ENCODE results near the gene GNA12. TPM values are rescaled to one million over a fixed set of nuclear protein-coding genes. Genes with fewer than 3 reads are reported as not detected.
"Not testable (repeated sequence)": the region's sequence is repeated elsewhere in the genome, so short reads cannot be mapped to it uniquely, and the experiment has no call there.

GNA12 gene
- total RNA-seq, 1 experiment from 2014 or later, result 6.3 TPM

- DNase-seq (ENCODE audit: low read depth), result no peak
These were observed 114.8 kb downstream of the GNA12 start for GRCh38 chr7:2729031-2729892.

GRCh38 chr7:2728316-2729030, 115.6 kb downstream of the GNA12 start:
- no peak for DNase-seq (ENCODE audit: low read depth)

DNA sequence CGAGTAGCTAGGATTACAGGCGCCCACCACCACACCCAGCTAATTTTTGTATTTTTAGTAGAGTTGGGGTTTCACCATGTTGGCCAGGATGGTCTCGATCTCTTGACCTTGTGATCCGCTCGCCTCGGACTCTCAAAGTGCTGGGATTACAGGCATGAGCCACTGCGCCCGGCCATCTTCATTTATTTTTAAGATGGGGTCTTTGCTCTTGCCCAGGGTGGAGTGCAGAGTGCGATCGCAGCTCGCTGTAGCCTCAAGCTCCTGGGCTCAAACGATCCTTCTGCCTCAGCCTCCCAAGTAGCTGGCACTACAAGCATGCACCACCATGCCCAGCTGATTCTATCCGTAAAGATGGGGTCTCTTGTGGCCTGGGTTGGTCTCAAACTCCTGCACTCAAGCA, 116.9 kb downstream of the GNA12 start:
- DNase-seq (ENCODE audit: low read depth), result not testable (repeated sequence)

DNA sequence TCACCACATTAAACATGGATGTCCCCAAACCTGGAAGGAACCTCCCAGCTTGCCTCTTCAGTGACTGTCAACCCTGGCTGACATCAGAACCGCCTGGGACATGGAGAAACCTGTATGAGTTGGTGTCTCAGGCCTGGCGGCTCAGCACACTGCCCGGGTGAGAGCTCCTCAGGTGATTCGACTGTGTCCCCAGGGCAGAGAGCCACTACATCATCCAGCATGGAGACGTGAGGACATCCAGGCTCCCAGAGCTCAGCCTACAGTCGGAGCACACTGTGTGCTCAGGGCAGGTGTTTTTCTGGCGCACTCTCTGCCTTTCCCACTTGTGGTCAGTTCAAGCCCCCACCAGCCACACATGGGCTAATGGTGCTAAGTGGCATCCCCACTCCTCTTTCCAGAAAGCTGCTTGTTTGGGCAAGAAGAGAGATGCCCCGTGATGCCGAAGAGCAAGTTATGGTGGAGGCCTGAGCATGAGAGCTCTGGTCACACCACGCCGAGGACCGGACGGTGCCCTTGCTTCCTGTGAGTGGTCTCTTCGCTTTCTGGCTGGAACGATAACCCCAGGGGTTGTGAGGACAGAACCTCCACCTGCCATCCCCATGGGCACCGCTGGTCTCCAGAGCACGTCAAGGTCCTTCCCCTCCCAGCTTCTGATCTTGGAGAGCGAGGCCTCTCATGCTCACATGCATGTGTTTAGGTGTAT, 117.6 kb downstream of the GNA12 start:
- no peak for DNase-seq (ENCODE audit: low read depth)

DNA sequence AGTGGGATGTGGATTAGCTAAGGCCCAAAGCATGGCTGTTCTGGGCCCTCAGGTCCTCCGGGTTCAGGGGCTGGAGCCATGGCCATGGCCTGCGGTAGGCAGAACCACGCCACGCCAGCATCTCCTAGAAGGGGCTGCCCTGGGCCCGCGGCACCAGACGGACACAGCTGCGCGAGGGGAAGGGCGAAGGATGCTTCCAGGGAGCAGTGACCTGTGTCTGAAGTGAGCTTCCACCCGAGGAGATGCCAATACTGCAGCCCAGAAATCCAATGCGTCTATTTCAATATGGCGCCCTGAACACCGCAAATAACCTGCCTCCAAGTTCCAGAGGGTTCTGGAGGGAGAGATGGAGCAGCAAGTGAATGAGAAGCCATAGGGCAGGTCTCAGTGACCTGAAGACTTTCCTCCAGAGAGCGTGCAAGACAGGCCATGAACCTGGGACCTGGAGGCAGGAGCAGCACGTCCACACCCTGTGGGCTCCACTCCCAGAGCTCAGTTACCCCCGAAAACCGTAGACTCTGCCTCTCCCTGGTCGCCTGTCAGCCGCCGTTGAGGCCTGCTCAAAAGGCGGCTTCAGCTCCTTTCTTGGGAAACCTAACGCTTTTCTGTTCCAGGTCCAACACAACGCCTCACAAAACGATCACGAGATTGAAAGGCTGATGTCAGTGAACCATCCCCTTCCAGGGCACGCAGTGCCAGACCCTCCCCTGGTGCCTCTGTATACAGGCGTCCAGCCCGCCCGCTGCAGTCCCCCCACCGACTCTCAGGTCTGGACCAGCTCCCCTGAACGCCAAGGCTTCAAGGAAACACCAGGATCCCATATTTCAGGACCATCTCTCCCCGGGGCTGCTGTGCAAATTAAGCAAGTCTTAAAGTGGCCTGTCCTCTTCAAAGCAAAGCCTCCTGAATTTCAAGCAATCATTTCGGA, 118.7 kb downstream of the GNA12 start:
- DNase-seq (ENCODE audit: low read depth), result no peak

DNA sequence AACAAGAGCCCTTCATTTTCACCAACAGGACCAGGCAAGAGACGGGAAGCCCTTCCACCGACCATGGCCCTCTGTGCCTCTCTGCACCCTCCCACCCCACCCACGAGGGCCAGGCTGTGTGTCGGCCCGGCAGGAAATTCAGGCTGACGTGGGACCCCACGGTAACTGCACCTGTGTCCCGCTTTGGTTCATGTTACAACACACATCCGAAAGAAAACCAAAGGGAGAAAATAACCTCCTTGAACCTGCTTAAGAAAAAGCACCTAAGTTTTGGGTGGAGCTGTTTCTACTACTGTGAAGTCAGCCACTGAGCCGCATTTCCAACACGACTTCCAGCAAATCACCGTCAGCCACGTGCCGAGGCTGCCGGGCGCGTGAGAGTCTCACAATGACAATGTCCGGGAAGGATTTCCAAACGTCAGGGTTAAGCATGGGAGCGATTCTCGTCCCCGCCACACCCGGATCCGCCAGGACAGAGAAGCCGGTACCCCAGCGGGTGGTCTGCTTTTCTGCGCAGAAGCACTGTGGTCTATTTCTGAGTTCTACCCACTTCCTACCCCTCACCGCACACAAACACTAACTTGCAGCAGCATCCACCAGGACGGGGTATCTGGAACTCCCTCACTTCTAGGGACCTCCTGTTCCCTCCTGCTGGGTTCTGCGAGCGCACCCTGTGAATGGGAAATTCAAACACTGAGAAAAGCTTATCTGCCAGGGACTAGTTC, 119.5 kb downstream of the GNA12 start:
- DNase-seq (ENCODE audit: low read depth), result no peak

DNA sequence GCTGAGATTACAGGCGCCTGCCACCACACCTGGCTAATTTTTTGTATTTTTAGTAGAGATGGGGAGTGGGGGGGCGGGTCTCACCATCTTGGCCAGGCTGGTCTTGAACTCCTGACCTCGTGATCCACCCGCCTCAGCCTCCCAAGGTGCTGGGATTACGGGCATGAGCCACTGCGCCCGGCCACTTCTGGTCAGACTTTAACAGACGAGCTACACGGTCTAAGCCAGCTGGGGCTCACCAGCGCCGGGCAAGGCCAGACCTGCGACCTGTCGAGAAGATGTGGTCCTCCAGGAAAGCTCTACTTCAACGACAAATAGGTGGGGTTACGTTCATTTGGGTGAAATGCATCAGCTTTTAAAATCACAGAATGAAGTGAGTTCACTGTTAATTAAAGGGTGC, 120.1 kb downstream of the GNA12 start:
- DNase-seq (ENCODE audit: low read depth), result not testable (repeated sequence)

DNA sequence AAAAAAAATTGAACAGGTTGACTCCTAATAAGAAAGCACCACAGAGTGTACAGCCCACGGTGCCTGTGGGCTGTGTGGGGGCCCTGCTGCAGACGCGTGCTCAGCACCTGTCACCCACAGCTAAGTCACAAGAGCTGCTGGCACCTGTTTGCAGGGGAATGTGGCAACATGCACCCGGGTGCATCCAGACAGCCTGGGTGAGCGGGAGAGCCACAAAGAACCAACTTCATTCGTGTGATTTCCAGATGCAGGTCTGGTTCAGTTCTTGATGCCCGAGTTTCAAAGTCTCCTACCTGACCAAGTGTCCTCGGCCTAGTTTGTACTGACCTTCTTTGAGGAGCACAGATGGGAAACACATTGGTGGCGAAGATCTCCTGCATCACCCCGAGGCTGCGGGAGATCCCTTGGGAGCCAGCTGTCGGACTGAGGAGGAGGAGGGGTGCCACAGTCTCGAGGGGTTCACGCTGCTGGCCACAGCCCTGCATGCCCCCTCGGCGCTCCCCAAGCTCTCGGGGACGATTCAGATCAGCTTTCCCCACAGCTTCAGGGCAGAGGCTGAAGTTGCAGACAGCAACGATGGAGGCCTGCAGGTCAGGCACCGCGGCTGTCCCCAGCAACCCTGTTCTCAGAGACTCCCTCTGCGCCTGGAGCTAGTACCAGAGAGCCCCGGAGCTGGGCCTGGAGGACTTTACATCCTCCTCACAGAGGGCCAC, 120.8 kb downstream of the GNA12 start:
- DNase-seq (ENCODE audit: low read depth), result no peak

GRCh38 chr7:2722591-2722990, 121.5 kb downstream of the GNA12 start:
- DNase-seq (ENCODE audit: low read depth), result no peak

GRCh38 chr7:2721842-2722241, 122.3 kb downstream of the GNA12 start:
- DNase-seq (ENCODE audit: low read depth), result no peak

GRCh38 chr7:2720024-2720423, 124.1 kb downstream of the GNA12 start:
- no peak for DNase-seq (ENCODE audit: low read depth)

DNA sequence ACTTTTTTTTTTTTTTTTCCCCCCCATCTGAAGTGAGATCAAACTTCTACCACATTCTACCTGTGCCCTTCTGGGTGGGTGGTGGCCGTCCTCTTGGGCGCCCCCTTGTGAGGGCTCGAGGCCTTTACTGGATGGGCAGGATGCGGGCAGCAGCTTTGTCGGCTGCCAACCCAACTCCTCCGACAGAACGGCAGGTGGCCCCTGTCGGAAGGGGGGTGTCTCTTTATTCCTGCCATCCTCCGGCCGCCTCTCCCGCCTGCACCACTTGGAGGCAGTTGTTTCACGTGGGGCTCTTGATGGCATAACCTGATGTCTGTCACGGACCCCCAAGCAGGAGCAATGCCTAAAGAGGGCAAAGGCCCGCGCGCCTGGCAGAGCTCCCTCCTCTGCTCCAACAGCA, 125.1 kb downstream of the GNA12 start:
- peak; percentile 60 for DNase-seq (ENCODE audit: low read depth)

- DNase-seq (ENCODE audit: low read depth), result no peak
These were observed 125.7 kb downstream of the GNA12 start for GRCh38 chr7:2718296-2718965.

DNA sequence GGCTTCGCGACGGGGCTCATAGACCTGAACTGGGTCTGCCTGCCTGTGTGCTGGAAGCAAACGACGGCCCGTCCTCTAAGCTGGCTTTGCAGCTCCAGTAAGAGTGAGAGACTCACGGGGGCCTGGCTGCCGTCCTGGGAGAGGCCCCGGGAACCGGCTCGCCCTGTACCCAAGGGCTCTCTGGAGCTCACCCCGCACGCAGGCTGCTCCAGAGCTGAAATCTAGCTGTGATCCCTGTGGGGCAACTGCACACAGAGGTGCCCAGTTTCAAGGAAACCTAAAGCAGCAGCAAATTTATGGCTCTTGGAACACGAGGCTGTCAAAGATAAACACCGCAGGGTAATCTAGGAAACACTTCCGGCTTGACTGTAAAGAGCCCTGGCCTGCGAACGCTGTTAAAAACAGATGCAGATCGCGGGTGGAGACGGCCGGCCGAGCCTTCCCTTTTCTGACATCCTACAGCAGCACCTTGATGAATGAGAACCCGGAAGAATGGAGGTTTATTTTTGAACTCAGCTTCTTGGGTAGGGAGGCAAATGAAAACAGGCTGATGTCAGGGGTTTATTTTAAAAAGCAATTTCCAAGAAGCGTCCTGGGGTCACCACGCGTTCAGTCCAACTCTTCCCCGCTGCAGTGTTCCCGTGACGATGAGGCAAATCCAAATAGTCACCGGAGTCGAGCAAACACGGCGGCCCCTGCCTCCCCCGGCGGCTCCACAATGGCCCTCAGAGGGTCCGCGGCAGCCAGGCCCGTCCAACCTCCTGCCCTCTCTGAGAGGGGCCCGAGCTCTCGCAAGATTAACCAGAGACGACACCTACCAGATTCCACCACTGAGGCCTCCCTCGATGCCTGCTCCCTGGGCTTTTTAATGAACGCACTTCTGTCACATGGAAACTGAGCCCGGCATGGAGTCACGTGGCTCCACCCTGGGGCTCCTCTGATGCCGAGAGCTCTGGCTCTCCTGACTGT, 126.5 kb downstream of the GNA12 start:
- no peak for DNase-seq (ENCODE audit: low read depth)

GRCh38 chr7:2716906-2717292, 127.2 kb downstream of the GNA12 start:
- no peak for DNase-seq (ENCODE audit: low read depth)

- DNase-seq (ENCODE audit: low read depth), result no peak
These were observed 127.6 kb downstream of the GNA12 start for GRCh38 chr7:2716488-2716887.

- DNase-seq (ENCODE audit: low read depth), result no peak
These were observed 128.5 kb downstream of the GNA12 start for GRCh38 chr7:2715341-2716231.

Measured in Daoy (cell line).